Stomach (tissue), 4 donors: ENCODE measurements around the gene GRB10.

Experiments
- CTCF ChIP-seq, 7 experiments: fragments of 450-650 bp in 4 of 7; fragments of 200-600 bp in 3 of 7; sonication (generic) in 3 of 7; IDR thresholded peaks; one replicate each; pipeline ENCODE4 v1.5.1; 2016 to 2019; ENCODE audit warnings: antibody characterized with exemption in 7 of 7, control low read depth in 2 of 7, mild to moderate bottlenecking in 1 of 7
- POLR2A ChIP-seq, 4 donors: fragments of 450-650 bp; IDR thresholded peaks; one replicate each; pipeline ENCODE4 v1.6.1; 2016; ENCODE audit warnings: antibody characterized with exemption in 4 of 4, control low read depth in 2 of 4, mild to moderate bottlenecking in 1 of 4, moderate library complexity in 1 of 4
- POLR2AphosphoS5 ChIP-seq, 3 donors: sonication (generic); formaldehyde crosslinking; IDR thresholded peaks; one replicate each; pipeline ENCODE4 v1.6.1; 2016; ENCODE audit warnings: antibody characterized with exemption in 3 of 3

DNA sequence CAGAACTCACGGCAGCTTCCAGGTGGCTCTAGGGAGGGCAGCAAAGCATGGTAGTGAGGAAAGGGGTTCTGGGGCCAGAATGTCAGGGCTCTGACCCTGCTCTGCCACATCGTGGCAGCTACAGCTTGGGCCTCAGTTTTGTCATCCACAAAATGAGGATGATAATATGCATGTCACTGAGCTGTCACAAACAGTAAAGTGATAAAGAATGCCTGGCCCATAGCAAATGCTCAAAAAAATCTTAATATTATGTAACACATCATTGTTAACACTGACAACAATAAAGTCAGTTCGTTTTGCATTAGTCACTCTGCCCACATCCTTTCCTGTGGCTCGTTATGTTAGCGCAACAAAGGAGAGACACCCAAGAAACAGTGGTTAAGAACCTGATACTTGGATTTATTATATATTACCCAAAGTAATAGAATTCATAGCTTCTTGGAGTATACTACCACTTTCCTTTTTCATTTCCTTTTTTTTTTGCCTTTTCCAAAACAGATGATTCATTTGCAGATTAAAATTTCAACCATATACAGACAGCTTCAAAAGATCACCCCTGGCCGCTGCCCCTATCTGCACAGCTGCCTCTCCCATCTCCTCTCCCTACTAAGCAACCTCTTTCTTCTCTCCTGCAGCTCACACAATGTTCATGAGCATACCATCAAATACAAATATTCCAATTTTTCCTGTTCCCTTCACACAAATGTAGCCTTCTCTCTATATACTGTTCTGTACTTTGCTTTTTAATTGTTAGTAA is 172.0 kb downstream of the GRB10 start:
- TF ChIP-seq CTCF (IDR thresholded peaks at IDR 0.05) (no peak), POLR2AphosphoS5 (IDR thresholded peaks at IDR 0.05) (no peak), POLR2A (IDR thresholded peaks at IDR 0.05) (no peak)
